ENCODE data around the gene ADCY2.

ADCY2 gene

DNA sequence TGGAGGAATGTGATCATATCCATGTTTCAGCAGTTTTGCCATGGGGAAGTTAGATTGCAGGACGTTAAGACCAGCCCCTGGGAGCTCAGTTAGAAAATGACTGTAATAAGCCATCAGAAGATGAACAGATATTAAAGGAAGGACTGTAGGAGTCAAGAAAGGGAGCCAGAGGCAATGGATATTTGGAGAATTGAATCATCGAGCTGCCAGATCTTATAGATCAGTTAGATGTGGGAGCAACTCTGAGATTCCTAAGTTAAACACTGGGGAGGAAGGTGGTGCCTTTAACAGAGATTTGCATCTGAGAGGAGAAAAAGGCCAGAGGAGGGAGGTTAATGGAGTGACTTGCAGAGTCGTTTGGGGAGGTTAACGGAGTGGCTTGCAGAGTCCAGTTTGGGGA lies 96.4 kb downstream of the ADCY2 start:
- H3K4me1 ChIP-seq (ENCODE audit: control insufficient read depth, insufficient read depth, low read length): peaks cover 9% of the 10 kb centered on the region
- no peaks in the 10 kb centered on the region for H3K27me3 ChIP-seq (ENCODE audit: control insufficient read depth, insufficient read depth, low read length)
- H3K4me3 ChIP-seq (ENCODE audit: low read depth, low read length): no peak overlapping the region
- H3K9ac ChIP-seq (ENCODE audit: low read depth, low read length): no peak overlapping the region
- no peaks in the 10 kb centered on the region for H3K36me3 ChIP-seq (ENCODE audit: control insufficient read depth, insufficient read depth, low read length)
- peaks cover 5% of the 10 kb centered on the region for H3K9me3 ChIP-seq (ENCODE audit: control insufficient read depth, insufficient read depth, low read length)

GRCh38 chr5:7493081-7493480 lies 97.1 kb downstream of the ADCY2 start:
- H3K9ac ChIP-seq (ENCODE audit: low read depth, low read length): no peak overlapping the region
- H3K4me3 ChIP-seq (ENCODE audit: low read depth, low read length): no peak overlapping the region
- H3K9me3 ChIP-seq (ENCODE audit: control insufficient read depth, insufficient read depth, low read length): peaks cover 5% of the 10 kb centered on the region
- H3K27me3 ChIP-seq (ENCODE audit: control insufficient read depth, insufficient read depth, low read length): no peaks in the 10 kb centered on the region
- peaks cover 9% of the 10 kb centered on the region for H3K4me1 ChIP-seq (ENCODE audit: control insufficient read depth, insufficient read depth, low read length)
- no peaks in the 10 kb centered on the region for H3K36me3 ChIP-seq (ENCODE audit: control insufficient read depth, insufficient read depth, low read length)

DNA sequence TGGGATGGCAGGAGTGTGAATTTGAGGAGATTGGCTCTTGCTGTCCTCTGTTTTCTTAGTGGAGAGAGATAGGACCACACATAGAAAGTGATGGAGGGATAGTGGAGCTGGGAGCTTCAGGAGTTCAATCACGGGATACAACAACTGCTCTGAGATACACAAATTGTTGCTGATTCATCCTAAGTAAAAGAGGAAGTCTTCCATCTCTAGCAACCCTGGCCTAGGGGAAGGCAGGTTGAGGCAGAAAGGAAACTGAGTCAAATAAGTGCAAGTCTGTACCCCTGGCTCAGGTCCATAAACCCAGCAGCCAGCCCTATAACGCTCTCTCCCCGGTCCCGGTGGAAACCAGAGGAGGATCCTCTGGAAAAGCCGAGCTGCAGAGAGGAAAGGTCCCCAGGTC lies 97.7 kb downstream of the ADCY2 start:
- Histone ChIP-seq H3K36me3 (ENCODE audit: control insufficient read depth, insufficient read depth, low read length) (no peaks in the 10 kb centered on the region), H3K4me3 (ENCODE audit: low read depth, low read length) (no peak overlapping the region), H3K27me3 (ENCODE audit: control insufficient read depth, insufficient read depth, low read length) (no peaks in the 10 kb centered on the region), H3K4me1 (ENCODE audit: control insufficient read depth, insufficient read depth, low read length) (peaks cover 9% of the 10 kb centered on the region), H3K9me3 (ENCODE audit: control insufficient read depth, insufficient read depth, low read length) (peaks cover 5% of the 10 kb centered on the region), H3K9ac (ENCODE audit: low read depth, low read length) (no peak overlapping the region)

DNA sequence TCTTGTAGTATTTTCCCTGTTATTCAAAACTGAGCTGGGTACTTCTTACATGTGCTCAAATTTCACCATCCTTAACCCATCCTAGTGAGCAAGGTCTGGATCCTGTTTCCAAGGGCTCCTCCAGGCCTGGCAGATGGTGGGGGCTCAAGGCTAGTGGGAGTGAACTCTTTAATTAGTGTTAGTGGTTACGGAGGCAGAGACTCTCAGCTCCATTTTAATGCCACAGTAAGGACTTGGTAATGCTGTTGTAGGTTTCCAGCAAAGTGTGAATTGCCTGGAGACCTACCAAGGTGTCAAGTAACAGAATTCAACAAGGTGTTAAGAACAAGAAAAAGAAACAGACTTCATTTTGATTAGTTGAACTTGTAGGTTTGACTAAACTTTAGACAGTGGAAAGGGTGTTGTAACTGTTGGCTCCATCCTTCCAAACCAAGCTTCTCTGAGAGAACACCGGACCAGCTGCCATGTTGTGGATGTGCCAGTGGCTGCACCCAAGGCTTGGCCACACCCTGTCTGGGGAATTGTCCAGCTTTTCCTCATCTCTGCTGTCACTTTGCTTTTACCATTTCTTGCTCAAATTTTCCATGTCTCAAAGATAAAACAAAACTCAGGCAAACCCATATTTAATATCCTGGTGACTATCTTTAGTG lies 98.7 kb downstream of the ADCY2 start:
- H3K27me3 ChIP-seq (ENCODE audit: control insufficient read depth, insufficient read depth, low read length): no peaks in the 10 kb centered on the region
- no peak overlapping the region for H3K9ac ChIP-seq (ENCODE audit: low read depth, low read length)

GRCh38 chr5:7495131-7495517 lies 99.2 kb downstream of the ADCY2 start:
- Histone ChIP-seq H3K9me3 (ENCODE audit: control insufficient read depth, insufficient read depth, low read length) (no peaks in the 10 kb centered on the region), H3K36me3 (ENCODE audit: control insufficient read depth, insufficient read depth, low read length) (no peaks in the 10 kb centered on the region), H3K4me1 (ENCODE audit: control insufficient read depth, insufficient read depth, low read length) (peaks cover 9% of the 10 kb centered on the region), H3K27me3 (ENCODE audit: control insufficient read depth, insufficient read depth, low read length) (no peaks in the 10 kb centered on the region), H3K9ac (ENCODE audit: low read depth, low read length) (no peak overlapping the region), H3K4me3 (ENCODE audit: low read depth, low read length) (no peak overlapping the region)

More for the DNA sequence above, 98.7 kb downstream of the ADCY2 start:
- peaks cover 9% of the 10 kb centered on the region for H3K4me1 ChIP-seq (ENCODE audit: control insufficient read depth, insufficient read depth, low read length)
- no peaks in the 10 kb centered on the region for H3K9me3 ChIP-seq (ENCODE audit: control insufficient read depth, insufficient read depth, low read length)
- H3K4me3 ChIP-seq (ENCODE audit: low read depth, low read length): no peak overlapping the region
- no peaks in the 10 kb centered on the region for H3K36me3 ChIP-seq (ENCODE audit: control insufficient read depth, insufficient read depth, low read length)

- Histone ChIP-seq H3K9me3 (ENCODE audit: control insufficient read depth, insufficient read depth, low read length) (no peaks in the 10 kb centered on the region), H3K36me3 (ENCODE audit: control insufficient read depth, insufficient read depth, low read length) (no peaks in the 10 kb centered on the region), H3K4me1 (ENCODE audit: control insufficient read depth, insufficient read depth, low read length) (peaks cover 7% of the 10 kb centered on the region), H3K9ac (ENCODE audit: low read depth, low read length) (no peak overlapping the region), H3K27me3 (ENCODE audit: control insufficient read depth, insufficient read depth, low read length) (no peaks in the 10 kb centered on the region), H3K4me3 (ENCODE audit: low read depth, low read length) (no peak overlapping the region)
Measured at GRCh38 chr5:7500256-7500655, 104.3 kb downstream of the ADCY2 start.

DNA sequence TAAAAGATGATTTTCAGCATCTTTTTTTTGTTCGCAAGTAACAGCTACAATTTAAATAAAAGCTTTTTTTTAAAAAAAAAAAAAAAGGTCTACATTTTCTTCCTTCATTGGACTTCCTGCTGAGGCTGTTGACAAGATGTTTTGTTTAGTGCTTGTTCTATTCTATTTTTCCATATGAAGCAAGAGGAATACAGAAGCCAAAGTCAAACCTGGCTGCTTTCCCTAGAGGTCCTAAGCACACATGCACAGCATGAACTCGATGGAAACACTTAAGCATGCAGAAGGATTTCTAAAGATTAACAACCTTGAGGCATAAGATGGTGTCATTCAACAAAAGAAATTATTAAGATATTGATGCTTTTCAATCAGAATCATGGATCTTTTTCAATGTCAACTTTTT lies 105.1 kb downstream of the ADCY2 start:
- Histone ChIP-seq H3K36me3 (ENCODE audit: control insufficient read depth, insufficient read depth, low read length) (no peaks in the 10 kb centered on the region), H3K4me1 (ENCODE audit: control insufficient read depth, insufficient read depth, low read length) (peaks cover 7% of the 10 kb centered on the region), H3K9ac (ENCODE audit: low read depth, low read length) (no peak overlapping the region), H3K4me3 (ENCODE audit: low read depth, low read length) (no peak overlapping the region), H3K27me3 (ENCODE audit: control insufficient read depth, insufficient read depth, low read length) (no peaks in the 10 kb centered on the region), H3K9me3 (ENCODE audit: control insufficient read depth, insufficient read depth, low read length) (no peaks in the 10 kb centered on the region)

DNA sequence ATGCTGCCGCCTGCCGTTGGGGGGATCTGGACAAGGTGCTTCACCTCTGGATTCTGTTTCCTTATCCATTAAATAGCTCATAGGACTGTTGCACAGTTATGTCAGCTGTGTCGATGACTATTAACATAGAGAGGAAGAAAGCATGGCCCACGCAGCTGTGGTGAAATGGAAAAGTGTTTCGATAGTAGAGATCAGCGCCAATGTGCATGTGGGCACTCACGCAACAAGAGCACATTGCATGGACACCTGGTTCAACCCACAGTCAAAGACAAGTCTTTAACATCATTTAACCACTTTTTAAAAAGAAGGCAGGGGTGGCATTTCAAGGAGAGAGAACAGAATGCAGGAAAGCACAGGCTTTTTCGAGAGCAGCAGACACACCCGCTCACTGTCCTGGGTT lies 107.6 kb downstream of the ADCY2 start:
- Histone ChIP-seq H3K9ac (ENCODE audit: low read depth, low read length) (no peak overlapping the region), H3K27me3 (ENCODE audit: control insufficient read depth, insufficient read depth, low read length) (no peaks in the 10 kb centered on the region), H3K36me3 (ENCODE audit: control insufficient read depth, insufficient read depth, low read length) (no peaks in the 10 kb centered on the region), H3K9me3 (ENCODE audit: control insufficient read depth, insufficient read depth, low read length) (no peaks in the 10 kb centered on the region), H3K4me1 (ENCODE audit: control insufficient read depth, insufficient read depth, low read length) (peaks cover 7% of the 10 kb centered on the region), H3K4me3 (ENCODE audit: low read depth, low read length) (no peak overlapping the region)

DNA sequence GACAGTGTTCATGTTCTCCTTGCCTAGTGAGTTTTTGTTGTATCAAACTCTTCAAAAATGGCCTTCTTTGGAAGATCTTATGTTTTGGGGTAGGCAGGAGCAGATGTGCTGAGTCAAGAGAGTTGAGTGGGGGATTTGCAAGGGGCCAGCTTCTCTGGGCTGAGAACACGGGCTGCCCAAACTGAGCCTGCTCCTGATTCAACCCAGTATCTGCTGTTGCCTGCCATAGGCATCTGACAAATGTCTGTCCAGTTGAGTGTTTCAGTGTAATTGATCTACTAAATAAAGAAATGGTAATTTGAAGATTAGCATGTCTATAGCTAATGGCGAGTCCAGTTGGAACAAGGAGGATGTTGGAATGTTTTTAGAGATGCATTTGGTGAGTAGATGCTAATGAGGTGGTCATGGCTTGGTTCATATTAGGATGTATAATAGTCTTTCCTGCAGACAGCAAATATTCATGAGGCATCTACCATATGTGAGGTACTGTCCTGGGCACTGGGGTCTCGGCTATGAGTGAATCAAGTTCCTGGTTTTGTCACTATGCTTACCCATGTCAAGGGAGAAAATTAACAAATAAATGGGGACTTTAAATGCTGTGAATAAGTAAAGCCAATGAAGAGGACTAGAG lies 119.5 kb downstream of the ADCY2 start:
- Histone ChIP-seq H3K36me3 (ENCODE audit: control insufficient read depth, insufficient read depth, low read length) (no peaks in the 10 kb centered on the region), H3K27me3 (ENCODE audit: control insufficient read depth, insufficient read depth, low read length) (no peaks in the 10 kb centered on the region), H3K9me3 (ENCODE audit: control insufficient read depth, insufficient read depth, low read length) (no peaks in the 10 kb centered on the region), H3K4me1 (ENCODE audit: control insufficient read depth, insufficient read depth, low read length) (peaks cover 6% of the 10 kb centered on the region), H3K4me3 (ENCODE audit: low read depth, low read length) (no peak overlapping the region), H3K9ac (ENCODE audit: low read depth, low read length) (no peak overlapping the region)

DNA sequence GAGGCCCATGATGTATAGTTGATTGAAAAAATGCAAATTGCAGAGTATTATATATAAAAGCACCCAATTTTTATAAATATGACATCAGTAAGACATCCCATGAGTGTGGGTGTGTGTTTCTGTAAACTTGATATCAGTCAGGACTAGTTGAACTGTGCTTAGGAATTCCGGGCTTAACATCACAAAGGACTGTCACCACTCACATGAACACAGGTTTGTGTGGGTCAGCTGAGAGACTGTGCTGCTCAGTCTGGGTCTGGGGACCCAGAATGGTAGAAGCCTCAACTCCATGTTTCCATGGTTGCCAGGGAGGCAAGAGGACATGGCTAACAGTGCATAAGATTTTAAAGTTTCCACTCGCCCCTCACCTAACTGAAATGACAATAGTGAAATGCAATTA lies 120.3 kb downstream of the ADCY2 start:
- peaks cover 6% of the 10 kb centered on the region for H3K4me1 ChIP-seq (ENCODE audit: control insufficient read depth, insufficient read depth, low read length)
- H3K4me3 ChIP-seq (ENCODE audit: low read depth, low read length): no peak overlapping the region
- no peak overlapping the region for H3K9ac ChIP-seq (ENCODE audit: low read depth, low read length)
- no peaks in the 10 kb centered on the region for H3K9me3 ChIP-seq (ENCODE audit: control insufficient read depth, insufficient read depth, low read length)
- no peaks in the 10 kb centered on the region for H3K36me3 ChIP-seq (ENCODE audit: control insufficient read depth, insufficient read depth, low read length)
- no peaks in the 10 kb centered on the region for H3K27me3 ChIP-seq (ENCODE audit: control insufficient read depth, insufficient read depth, low read length)

GRCh38 chr5:7517006-7517405 lies 121.1 kb downstream of the ADCY2 start:
- Histone ChIP-seq H3K4me1 (ENCODE audit: control insufficient read depth, insufficient read depth, low read length) (peaks cover 6% of the 10 kb centered on the region), H3K9me3 (ENCODE audit: control insufficient read depth, insufficient read depth, low read length) (no peaks in the 10 kb centered on the region), H3K36me3 (ENCODE audit: control insufficient read depth, insufficient read depth, low read length) (no peaks in the 10 kb centered on the region), H3K9ac (ENCODE audit: low read depth, low read length) (no peak overlapping the region), H3K27me3 (ENCODE audit: control insufficient read depth, insufficient read depth, low read length) (no peaks in the 10 kb centered on the region), H3K4me3 (ENCODE audit: low read depth, low read length) (no peak overlapping the region)

DNA sequence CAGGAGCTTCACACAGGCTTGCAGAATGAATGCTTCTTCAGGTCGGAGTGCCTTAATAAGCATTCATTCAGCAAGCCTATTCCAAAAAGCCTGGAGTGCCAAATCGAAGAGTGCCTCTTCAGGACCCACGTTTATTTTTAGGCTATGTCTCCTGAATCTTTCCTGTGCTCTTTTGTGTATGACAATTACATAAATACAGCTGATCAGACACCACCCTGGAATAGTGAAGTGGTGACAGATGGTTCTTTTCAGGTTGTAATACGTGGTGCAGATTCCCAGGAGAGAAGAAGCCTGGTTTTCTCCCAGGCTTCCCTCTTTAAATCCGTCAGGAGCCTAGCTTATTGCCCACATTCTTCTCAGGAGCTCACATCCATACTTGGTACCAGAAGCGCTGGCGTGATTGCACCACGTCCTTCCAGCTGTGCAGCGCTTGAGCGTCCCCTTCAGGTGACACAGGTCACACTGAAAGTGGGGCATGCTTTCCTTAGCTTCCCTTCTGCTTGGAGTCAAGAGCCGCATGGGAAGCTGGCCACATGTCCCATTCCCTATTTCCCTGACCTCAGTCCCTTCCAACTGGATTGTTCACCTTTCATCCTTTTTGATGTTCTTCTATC lies 123.1 kb downstream of the ADCY2 start:
- peaks cover 6% of the 10 kb centered on the region for H3K4me1 ChIP-seq (ENCODE audit: control insufficient read depth, insufficient read depth, low read length)
- H3K9me3 ChIP-seq (ENCODE audit: control insufficient read depth, insufficient read depth, low read length): no peaks in the 10 kb centered on the region
- H3K36me3 ChIP-seq (ENCODE audit: control insufficient read depth, insufficient read depth, low read length): peaks cover 3% of the 10 kb centered on the region
- no peak overlapping the region for H3K9ac ChIP-seq (ENCODE audit: low read depth, low read length)
- H3K4me3 ChIP-seq (ENCODE audit: low read depth, low read length): no peak overlapping the region
- H3K27me3 ChIP-seq (ENCODE audit: control insufficient read depth, insufficient read depth, low read length): no peaks in the 10 kb centered on the region

All from iPS-15b (cell line).